ENCODE results near the gene CELSR2.
"Not testable (repeated sequence)": the region's sequence is repeated elsewhere in the genome, so short reads cannot be mapped to it uniquely, and the experiment has no call there.

The CELSR2 gene

DNA sequence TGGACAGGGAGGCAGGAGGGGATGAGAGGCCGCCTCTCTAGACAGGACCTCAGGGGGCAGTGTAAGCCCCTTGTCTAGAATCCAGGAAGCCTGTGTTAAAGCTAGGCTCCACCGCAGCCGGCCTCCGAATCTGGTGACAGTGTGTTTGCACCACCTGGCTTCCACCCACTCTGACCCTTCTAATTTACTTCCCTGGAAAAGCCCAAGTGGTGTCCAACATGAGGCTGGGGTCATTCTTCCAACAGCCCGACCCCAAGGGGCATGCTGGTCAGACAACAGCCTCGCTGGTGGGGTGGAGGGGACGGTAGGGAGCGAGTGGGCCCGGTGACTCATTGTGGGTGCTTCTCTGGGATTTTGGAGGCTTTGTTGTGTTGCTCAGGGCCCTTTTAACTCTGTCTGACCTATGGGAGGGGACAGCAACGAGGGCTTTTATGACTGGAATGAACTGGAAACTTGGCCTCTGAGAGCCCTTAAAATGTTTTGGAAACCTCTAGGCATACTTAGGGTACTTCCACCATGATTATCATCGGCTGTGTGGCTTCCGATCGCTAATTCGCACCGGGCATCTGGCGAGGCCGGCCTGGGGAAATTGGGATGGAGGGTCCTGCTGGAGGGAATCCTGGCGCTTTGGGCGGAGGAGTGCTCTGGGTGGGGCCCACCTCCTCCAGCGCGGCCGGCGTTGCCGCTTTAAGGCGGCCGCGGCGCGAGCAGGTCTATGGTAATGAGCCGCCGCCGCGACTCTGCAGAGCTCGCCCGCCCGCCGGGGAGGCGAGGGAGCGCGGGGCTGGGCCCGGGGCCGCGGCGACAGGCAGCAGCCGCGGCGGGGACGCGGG, at the start of gene CELSR2:
CELSR2 (plus strand) TSS at position 743 of the 833 bp plus-strand sequence. CDS start 541 bp downstream, outside the sequence.
- DNase-seq: peak; percentile 67

- no peak for DNase-seq
Measured at GRCh38 chr1:109199710-109200109, 49.6 kb upstream of the CELSR2 start.

DNA sequence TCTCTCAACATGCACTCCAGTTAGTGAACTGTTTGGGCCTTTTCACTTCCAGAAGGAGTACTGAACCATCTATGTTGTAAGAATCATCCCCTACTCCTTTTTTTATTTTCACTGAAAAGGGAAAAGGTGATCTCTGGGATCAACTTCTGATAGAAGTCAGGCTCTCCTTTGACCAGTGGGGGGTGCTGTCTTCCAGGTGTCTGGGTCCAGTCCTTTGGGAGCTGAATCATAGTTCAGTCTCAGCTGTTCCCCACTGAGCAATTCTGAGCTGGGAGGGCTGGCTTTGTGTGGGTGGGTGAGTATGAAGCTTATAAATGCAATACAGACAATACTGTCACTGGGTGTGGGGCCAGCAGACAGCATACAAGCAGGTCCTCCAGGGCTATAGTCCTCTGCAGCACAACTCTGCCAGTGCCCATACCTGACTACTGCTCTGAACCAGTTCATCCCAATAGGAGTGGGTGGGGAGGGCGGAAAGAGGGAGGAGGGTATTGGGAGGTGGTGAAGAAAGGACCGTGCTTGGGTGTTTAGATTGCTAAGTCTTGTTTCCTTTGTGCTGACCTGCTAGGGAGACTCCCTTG, 48.1 kb upstream of the CELSR2 start:
- peak; percentile 20 for DNase-seq

- no peak for DNase-seq
Measured at GRCh38 chr1:109204484-109204883, 44.9 kb upstream of the CELSR2 start.

GRCh38 chr1:109206339-109206738, 43.0 kb upstream of the CELSR2 start:
- no peak for DNase-seq

GRCh38 chr1:109207467-109208103, 41.8 kb upstream of the CELSR2 start:
- DNase-seq: no peak

- DNase-seq: no peak
Measured at GRCh38 chr1:109208394-109208793, 40.9 kb upstream of the CELSR2 start.

DNA sequence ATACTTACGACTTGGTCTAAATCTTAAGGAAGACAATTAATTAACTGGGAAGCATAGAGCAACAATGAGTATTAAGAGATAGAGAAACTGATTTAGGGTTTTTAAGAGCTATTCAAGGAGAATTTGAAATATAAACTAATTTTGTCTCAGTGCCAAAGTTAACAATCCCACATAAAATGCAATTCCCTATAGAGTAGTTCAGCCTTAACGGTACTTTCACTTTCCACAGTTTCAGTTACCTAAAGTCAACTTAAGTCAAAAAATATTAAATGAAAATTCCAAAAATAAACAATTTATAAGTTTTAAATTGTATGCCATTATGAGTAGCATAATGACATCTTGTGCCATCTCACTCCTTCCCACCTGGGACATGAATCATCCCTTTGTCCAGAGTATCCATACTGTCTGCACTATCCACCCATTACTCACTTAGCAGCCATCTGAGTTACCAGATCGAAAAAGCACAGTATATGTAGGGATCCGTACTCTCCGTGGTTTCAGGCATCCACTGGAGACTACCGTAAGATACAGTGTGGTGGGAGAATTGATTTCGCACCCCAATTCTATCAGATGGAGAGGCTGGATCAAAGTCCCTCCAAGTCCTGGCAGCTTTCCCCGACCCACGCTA, 40.4 kb upstream of the CELSR2 start:
- no peak for DNase-seq

DNA sequence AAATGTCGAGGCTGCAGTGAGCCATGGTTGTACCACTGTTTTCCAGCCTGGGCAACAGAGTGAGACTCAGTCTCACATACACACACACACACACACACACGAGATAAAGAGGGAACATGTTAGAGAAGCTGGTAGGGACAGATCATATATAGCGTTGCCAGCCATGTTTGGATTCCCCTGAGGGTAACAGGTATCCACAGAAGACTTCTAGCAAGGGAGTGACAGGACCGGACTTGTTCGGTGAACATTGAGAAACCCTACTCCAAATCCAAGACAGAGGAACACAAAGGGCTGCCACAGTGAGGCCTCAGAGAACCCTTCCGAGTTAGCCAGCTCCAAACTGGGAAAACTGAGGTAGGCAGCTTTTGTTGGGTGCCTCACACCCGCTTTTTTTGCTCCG, 39.3 kb upstream of the CELSR2 start:
- no peak for DNase-seq

- no peak for DNase-seq
Measured at GRCh38 chr1:109213345-109213823, 36.0 kb upstream of the CELSR2 start.

- peak; percentile 90 for DNase-seq
Measured at GRCh38 chr1:109213824-109214693, 35.3 kb upstream of the CELSR2 start, which contains the start of gene SARS1. SARS1 (plus strand) TSS chr1:109213918; CDS start chr1:109213993, 75 bp downstream.

- DNase-seq: peak; percentile 38
Measured at GRCh38 chr1:109214695-109215623, 34.4 kb upstream of the CELSR2 start.

- no peak for DNase-seq
Measured at GRCh38 chr1:109216662-109217061, 32.7 kb upstream of the CELSR2 start.

- no peak for DNase-seq
Measured at GRCh38 chr1:109218516-109218915, 30.8 kb upstream of the CELSR2 start.

DNA sequence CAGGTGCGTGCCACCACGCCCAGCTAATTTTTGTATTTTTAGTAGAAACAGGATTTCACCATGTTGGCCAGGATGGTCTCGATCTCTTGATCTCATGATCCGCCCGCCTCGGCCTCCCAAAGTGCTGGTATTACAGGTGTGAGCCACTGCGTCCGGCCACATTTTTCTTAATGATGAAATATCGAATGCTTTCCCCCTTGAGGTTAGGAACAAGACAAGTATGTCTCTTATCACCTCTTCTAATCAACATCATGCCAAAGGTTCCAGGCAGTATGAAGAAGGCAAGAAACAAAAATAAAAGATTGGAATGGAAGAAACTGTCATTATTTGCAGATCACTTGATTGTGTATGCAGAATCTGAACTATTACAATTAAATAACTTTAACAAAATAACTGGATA, 28.1 kb upstream of the CELSR2 start:
- DNase-seq: not testable (repeated sequence)

GRCh38 chr1:109225308-109225707, 24.0 kb upstream of the CELSR2 start:
- DNase-seq: no peak

DNA sequence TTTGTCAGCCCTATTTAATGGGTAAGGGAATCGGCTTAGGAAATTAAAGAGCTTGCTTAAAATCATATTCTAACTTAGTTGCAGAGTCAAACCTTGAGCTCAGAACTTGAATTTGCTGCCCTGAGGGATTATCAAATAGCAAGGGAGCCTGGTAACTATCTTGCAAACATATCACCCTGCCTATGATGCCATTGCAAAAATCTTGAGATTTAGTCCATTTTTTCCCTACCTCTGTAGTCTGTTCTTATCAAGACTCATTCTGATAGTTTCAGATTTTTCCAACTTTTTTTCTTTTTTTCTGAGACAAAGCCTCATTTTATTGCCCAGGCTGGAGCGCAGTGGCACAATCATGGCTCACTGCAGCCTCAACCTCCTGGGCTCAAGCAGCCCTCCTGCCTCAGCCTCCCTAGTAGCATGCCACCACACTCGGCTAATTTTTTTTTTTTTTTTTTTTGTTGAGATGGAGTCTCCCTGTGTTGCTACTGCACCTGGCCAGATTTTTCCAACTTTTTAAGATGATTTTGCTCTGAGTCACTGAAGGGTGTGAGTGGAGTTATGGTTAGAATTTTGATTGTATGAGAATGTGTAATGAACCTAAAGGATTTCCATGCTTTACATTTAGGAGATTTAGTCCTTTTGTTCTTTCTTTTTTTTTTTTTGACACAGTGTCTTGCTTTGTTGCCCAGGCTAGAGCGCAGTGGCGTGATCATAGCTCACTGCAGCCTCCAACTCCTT, 23.5 kb upstream of the CELSR2 start:
- DNase-seq: no peak

GRCh38 chr1:109228167-109228566, 21.2 kb upstream of the CELSR2 start:
- no peak for DNase-seq

DNA sequence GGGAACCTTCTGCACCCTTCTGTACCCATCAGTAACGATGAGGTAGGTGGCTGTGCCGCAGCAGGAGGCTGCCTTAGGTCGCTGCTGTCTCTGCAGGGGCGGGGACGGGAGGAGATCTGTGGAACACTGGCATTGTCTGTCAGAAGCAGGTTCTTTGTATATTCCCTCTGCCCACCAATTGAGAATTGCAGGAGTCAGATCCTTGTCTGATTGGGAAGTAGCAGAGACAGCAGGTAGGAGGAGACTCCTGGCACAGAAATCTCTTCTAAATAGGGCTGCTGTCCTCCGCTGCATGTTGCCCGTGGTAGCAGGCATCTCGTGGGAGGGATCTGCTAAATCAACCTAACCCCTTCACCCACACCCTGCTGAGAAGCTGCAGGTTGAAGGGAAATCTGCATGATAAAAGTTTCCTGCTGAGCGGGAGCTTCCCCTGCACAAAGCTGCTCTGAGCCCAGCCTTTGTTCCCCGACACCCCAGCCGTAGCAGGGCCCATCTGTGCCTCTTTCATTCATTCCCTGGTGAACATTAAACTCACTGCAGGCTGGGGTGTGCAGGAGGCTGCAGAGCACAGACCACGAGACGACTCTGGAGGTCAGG, 19.7 kb upstream of the CELSR2 start:
- DNase-seq: no peak

DNA sequence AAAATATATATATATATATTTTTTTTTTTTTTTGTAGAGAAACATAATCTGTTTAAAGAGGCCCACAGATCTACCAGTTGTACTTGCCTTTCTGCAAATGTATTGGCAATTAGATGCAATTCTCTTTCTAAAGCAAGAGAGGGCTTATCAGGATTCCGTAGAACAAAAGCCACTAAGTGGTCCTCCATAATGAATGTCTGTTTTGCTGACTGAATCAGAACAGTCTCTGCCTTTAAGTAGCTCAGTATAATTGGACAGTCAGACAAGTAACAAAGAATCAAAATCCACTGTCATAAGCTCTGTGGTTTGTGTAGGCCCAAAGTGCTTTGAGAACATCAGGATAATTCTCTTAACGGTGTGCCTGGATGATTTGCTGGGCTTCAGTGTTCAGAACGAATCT, 18.3 kb upstream of the CELSR2 start:
- no peak for DNase-seq

Measured in CD4-positive, alpha-beta T cell treated with Interleukin-21 for 1 hour (primary cell).